SK-N-SH (cell line): ENCODE results near the gene RGS6.

ENCODE experiments used
- POLR2AphosphoS5 ChIP-seq: IDR thresholded peaks from 2 replicates; pipeline ENCODE4 v1.6.1; 2012; ENCODE audit warnings: low read depth, low read length
- REST ChIP-seq: IDR thresholded peaks from 2 replicates; pipeline ENCODE4 v1.6.1; 2012; ENCODE audit warnings: mild to moderate bottlenecking, low read depth, low read length, moderate library complexity
- TF ChIP-seq, protein P1 (sequence below): fragments of 200-600 bp; sonication (generic); IDR thresholded peaks from 2 replicates; pipeline ENCODE4 v1.6.1; 2017; ENCODE audit warnings: antibody characterized with exemption, mild to moderate bottlenecking, moderate library complexity

DNA sequence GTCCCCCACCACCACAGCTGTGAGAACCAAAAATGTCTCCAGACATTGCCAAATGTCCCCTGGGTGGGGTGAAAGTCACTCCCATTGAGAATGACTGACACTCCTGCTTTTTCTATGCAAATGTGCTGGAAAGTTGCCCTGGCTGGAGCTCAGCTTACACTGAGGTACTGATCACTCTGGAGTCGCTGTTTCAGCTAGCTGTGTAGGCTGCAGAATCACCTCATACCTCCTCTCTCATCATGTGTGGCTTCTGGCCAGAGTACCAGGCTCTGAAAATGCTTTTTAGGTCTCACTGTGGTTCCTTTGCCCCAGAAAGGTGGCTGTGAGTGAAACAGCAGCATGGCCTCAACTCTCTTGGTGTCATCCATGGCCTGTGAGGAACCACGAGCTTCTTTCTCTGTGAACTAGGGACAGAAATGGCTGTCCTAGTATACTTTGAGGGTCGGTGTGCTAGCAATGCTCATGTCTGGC lies 547.3 kb downstream of the RGS6 start:
- TF ChIP-seq, protein P1, sequence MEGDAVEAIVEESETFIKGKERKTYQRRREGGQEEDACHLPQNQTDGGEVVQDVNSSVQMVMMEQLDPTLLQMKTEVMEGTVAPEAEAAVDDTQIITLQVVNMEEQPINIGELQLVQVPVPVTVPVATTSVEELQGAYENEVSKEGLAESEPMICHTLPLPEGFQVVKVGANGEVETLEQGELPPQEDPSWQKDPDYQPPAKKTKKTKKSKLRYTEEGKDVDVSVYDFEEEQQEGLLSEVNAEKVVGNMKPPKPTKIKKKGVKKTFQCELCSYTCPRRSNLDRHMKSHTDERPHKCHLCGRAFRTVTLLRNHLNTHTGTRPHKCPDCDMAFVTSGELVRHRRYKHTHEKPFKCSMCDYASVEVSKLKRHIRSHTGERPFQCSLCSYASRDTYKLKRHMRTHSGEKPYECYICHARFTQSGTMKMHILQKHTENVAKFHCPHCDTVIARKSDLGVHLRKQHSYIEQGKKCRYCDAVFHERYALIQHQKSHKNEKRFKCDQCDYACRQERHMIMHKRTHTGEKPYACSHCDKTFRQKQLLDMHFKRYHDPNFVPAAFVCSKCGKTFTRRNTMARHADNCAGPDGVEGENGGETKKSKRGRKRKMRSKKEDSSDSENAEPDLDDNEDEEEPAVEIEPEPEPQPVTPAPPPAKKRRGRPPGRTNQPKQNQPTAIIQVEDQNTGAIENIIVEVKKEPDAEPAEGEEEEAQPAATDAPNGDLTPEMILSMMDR: no peak
- TF ChIP-seq POLR2AphosphoS5 (no peak), REST (no peak)
